Measurements from ENCODE around the gene MARS1.

Gene MARS1

DNA sequence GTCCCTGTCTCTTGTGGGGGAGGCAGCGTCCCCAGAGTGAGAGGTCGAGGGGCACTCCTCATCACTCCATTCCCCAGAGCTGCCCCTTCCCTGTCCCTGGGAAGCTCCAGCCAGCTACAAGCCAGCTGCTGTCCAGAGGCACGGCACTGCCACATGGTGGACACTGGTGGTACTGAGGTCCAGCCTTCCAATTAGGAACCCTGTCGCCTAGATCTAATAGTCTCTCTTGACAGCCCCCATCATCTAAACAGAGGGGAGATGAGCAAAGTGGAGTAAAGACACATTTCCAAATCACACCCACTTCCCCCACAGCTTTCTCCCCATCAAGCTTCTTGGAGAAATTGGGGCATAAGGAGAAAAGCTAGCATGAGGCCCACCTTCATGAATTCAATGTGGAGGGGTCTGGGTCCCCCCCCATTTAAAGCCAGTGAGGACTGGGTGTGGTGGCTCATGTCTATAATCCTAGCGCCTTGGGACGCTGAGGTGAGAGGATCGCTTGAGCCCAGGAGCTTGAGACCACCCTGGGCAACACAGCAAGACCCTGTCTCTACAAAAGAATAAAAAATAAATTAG, 34.8 kb upstream of the MARS1 start:
- DNase-seq: peak; percentile 56 to 83

GRCh38 chr12:57454213-57454565, 33.7 kb upstream of the MARS1 start:
- TF ChIP-seq GATA1 (IDR thresholded peaks at IDR 0.05; ENCODE audit: low read depth, low read length) (no peak), POLR2A (IDR thresholded peaks at IDR 0.05; ENCODE audit: low read length) (no peak)
- no peak for DNase-seq

More for the DNA sequence above, 34.8 kb upstream of the MARS1 start:
- TF ChIP-seq POLR2A (IDR thresholded peaks at IDR 0.05; ENCODE audit: low read length) (no peak), GATA1 (IDR thresholded peaks at IDR 0.05; ENCODE audit: low read depth, low read length) (no peak)

GRCh38 chr12:57454566-57455373, 33.1 kb upstream of the MARS1 start, which contains the start of gene INHBE:
INHBE (plus strand) TSS chr12:57455307; CDS start chr12:57455537, 230 bp downstream.
- no peak for TF ChIP-seq GATA1 (IDR thresholded peaks at IDR 0.05; ENCODE audit: low read depth, low read length)
- TF ChIP-seq POLR2A (IDR thresholded peaks at IDR 0.05; ENCODE audit: low read length): no peak
- DNase-seq: peak; percentile 37 to 55

- TF ChIP-seq POLR2A (IDR thresholded peaks at IDR 0.05; ENCODE audit: low read length): no peak
- TF ChIP-seq GATA1 (IDR thresholded peaks at IDR 0.05; ENCODE audit: low read depth, low read length): no peak
- no peak for DNase-seq
Measured at GRCh38 chr12:57455374-57456144, 32.3 kb upstream of the MARS1 start.

DNA sequence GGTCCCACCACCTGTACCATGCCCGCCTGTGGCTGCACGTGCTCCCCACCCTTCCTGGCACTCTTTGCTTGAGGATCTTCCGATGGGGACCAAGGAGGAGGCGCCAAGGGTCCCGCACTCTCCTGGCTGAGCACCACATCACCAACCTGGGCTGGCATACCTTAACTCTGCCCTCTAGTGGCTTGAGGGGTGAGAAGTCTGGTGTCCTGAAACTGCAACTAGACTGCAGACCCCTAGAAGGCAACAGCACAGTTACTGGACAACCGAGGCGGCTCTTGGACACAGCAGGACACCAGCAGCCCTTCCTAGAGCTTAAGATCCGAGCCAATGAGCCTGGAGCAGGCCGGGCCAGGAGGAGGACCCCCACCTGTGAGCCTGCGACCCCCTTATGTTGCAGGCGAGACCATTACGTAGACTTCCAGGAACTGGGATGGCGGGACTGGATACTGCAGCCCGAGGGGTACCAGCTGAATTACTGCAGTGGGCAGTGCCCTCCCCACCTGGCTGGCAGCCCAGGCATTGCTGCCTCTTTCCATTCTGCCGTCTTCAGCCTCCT, 31.6 kb upstream of the MARS1 start:
- peak; percentile 47 to 65 for DNase-seq
- TF ChIP-seq GATA1 (IDR thresholded peaks at IDR 0.05; ENCODE audit: low read depth, low read length) (no peak), POLR2A (IDR thresholded peaks at IDR 0.05; ENCODE audit: low read length) (no peak)

- TF ChIP-seq POLR2A (IDR thresholded peaks at IDR 0.05; ENCODE audit: low read length) (no peak), GATA1 (IDR thresholded peaks at IDR 0.05; ENCODE audit: low read depth, low read length) (no peak)
- no peak for DNase-seq
Measured at GRCh38 chr12:57456737-57457490, 31.0 kb upstream of the MARS1 start.

DNA sequence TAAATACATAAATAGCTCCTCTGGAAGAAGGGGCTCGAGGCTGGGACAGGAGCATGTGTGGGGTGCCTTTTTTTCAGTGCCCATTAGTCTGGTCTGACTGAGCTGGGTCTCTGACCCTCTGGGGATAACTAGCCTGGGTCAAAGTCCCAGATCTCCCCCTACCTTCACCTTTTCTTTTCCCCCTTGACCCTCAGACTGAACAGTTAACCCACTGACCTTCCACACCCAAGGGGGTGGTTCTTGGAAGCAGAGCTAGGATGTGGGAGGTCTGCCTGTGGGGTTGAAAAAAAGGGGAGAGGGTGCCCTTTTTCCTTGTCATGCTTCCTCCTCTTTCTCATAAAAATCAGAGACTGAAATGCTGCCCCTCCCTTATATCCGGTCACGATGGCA, 29.2 kb upstream of the MARS1 start:
- TF ChIP-seq POLR2A (IDR thresholded peaks at IDR 0.05; ENCODE audit: low read length) (no peak), GATA1 (IDR thresholded peaks at IDR 0.05; ENCODE audit: low read depth, low read length) (no peak)
- DNase-seq: no peak

GRCh38 chr12:57459055-57459749, 28.7 kb upstream of the MARS1 start:
- peak; percentile 92 to 96 for DNase-seq

GRCh38 chr12:57459750-57460467, 28.0 kb upstream of the MARS1 start, which contains the start of gene GLI1:
GLI1 (plus strand) TSS chr12:57459785; CDS start chr12:57463692, 3,907 bp downstream.
- TF ChIP-seq POLR2A (IDR thresholded peaks at IDR 0.05; ENCODE audit: low read length) (no peak), GATA1 (IDR thresholded peaks at IDR 0.05; ENCODE audit: low read depth, low read length) (no peak)
- DNase-seq: no peak

More at GRCh38 chr12:57459055-57459749, 28.7 kb upstream of the MARS1 start:
- no peak for TF ChIP-seq POLR2A (IDR thresholded peaks at IDR 0.05; ENCODE audit: low read length)
- no peak for TF ChIP-seq GATA1 (IDR thresholded peaks at IDR 0.05; ENCODE audit: low read depth, low read length)

- TF ChIP-seq GATA1 (IDR thresholded peaks at IDR 0.05; ENCODE audit: low read depth, low read length): no peak
- TF ChIP-seq POLR2A (IDR thresholded peaks at IDR 0.05; ENCODE audit: low read length): no peak
- no peak for DNase-seq
Measured at GRCh38 chr12:57460468-57460784, 27.4 kb upstream of the MARS1 start.

- DNase-seq: no peak
- TF ChIP-seq POLR2A (IDR thresholded peaks at IDR 0.05; ENCODE audit: low read length) (no peak), GATA1 (IDR thresholded peaks at IDR 0.05; ENCODE audit: low read depth, low read length) (no peak)
Measured at GRCh38 chr12:57460841-57461275, 27.0 kb upstream of the MARS1 start.

GRCh38 chr12:57461276-57461916, 26.5 kb upstream of the MARS1 start:
- no peak for TF ChIP-seq POLR2A (IDR thresholded peaks at IDR 0.05; ENCODE audit: low read length)
- no peak for TF ChIP-seq GATA1 (IDR thresholded peaks at IDR 0.05; ENCODE audit: low read depth, low read length)
- peak; percentile 40 to 59 for DNase-seq

Measured in erythroblast (primary cell).